HG03439 (cell line): ENCODE results near the gene SMPD3.

Experiments
- ATAC-seq: cut with Tn5 transposase; IDR thresholded peaks from one replicate; pipeline ENCODE4 v1.9.1; 2021; ENCODE audit warnings: mild to moderate bottlenecking, moderate library complexity; ENCODE audit not compliant: unreplicated experiment

SMPD3 gene

GRCh38 chr16:68359398-68360191 lies 88.7 kb downstream of the SMPD3 start:
- ATAC-seq = no peak

- ATAC-seq = no peak
These were observed 89.4 kb downstream of the SMPD3 start for GRCh38 chr16:68358951-68359350.

- no peak for ATAC-seq
These were observed 90.4 kb downstream of the SMPD3 start for GRCh38 chr16:68357923-68358322.

- no peak for ATAC-seq
These were observed 90.8 kb downstream of the SMPD3 start for GRCh38 chr16:68357521-68357922.

GRCh38 chr16:68356919-68357286 lies 91.4 kb downstream of the SMPD3 start:
- no peak for ATAC-seq

- ATAC-seq = peak; percentile 57
These were observed 91.9 kb downstream of the SMPD3 start for GRCh38 chr16:68356249-68356918.

- ATAC-seq = no peak
These were observed 92.7 kb downstream of the SMPD3 start for GRCh38 chr16:68355447-68356248.

- ATAC-seq = no peak
These were observed 93.5 kb downstream of the SMPD3 start for GRCh38 chr16:68354816-68355215.

- ATAC-seq = no peak
These were observed 94.9 kb downstream of the SMPD3 start for GRCh38 chr16:68353366-68353765.

GRCh38 chr16:68351991-68352431 lies 96.3 kb downstream of the SMPD3 start:
- no peak for ATAC-seq

- no peak for ATAC-seq
These were observed 96.8 kb downstream of the SMPD3 start for GRCh38 chr16:68351463-68351862.

GRCh38 chr16:68350813-68351350 lies 97.4 kb downstream of the SMPD3 start:
- no peak for ATAC-seq

GRCh38 chr16:68349838-68350410 lies 98.4 kb downstream of the SMPD3 start:
- no peak for ATAC-seq

GRCh38 chr16:68348639-68349445 lies 99.5 kb downstream of the SMPD3 start:
- ATAC-seq = no peak

- no peak for ATAC-seq
These were observed 100.7 kb downstream of the SMPD3 start for GRCh38 chr16:68347605-68348004.

GRCh38 chr16:68346892-68347480 lies 101.3 kb downstream of the SMPD3 start:
- ATAC-seq = no peak

GRCh38 chr16:68345958-68346635 lies 102.2 kb downstream of the SMPD3 start:
- ATAC-seq = no peak

GRCh38 chr16:68345351-68345810 lies 102.9 kb downstream of the SMPD3 start:
- no peak for ATAC-seq

- ATAC-seq = no peak
These were observed 104.1 kb downstream of the SMPD3 start for GRCh38 chr16:68344252-68344651.
